RWPE2 (cell line): Measurements from ENCODE around the gene TEX261.

ENCODE experiments used
- ATAC-seq: fragments of 200-7000 bp; cut with Tn5 transposase; 3 replicates; pipeline ENCODE4 v1.9.1; 2021; ENCODE audit warnings: low read depth
- DNase-seq: peaks from one replicate; pipeline ENCODE4 v3.0.0-alpha.2; 2020; ENCODE audit warnings: low spot score
- H3K27ac ChIP-seq: fragments of 450-650 bp; 2 replicates; pipeline ENCODE4 v1.5.1; 2017; ENCODE audit warnings: mild to moderate bottlenecking; ENCODE audit not compliant: poor library complexity, severe bottlenecking
- H3K27me3 ChIP-seq: fragments of 250-450 bp; sonication (Bioruptor Pico); 2 replicates; pipeline ENCODE4 v1.5.1; 2021; ENCODE audit warnings: mild to moderate bottlenecking, moderate library complexity; ENCODE audit not compliant: insufficient read depth, poor library complexity, severe bottlenecking
- H3K36me3 ChIP-seq: fragments of 250-450 bp; sonication (Bioruptor Pico); 2 replicates; pipeline ENCODE4 v1.5.1; 2020; ENCODE audit warnings: low read depth, mild to moderate bottlenecking, moderate library complexity
- H3K4me1 ChIP-seq: fragments of 250-450 bp; sonication (Bioruptor Pico); 2 replicates; pipeline ENCODE4 v1.5.1; 2021; ENCODE audit warnings: mild to moderate bottlenecking, moderate library complexity; ENCODE audit not compliant: insufficient read depth, poor library complexity, severe bottlenecking
- H3K4me3 ChIP-seq: fragments of 250-450 bp; sonication (Bioruptor Pico); 2 replicates; pipeline ENCODE4 v1.5.1; 2021; ENCODE audit warnings: mild to moderate bottlenecking, moderate library complexity; ENCODE audit not compliant: severe bottlenecking
- H3K9me3 ChIP-seq: fragments of 250-450 bp; sonication (Bioruptor Pico); 2 replicates; pipeline ENCODE4 v1.5.1; 2021; ENCODE audit warnings: mild to moderate bottlenecking, moderate library complexity; ENCODE audit not compliant: severe bottlenecking
- TF ChIP-seq, protein P1 (sequence below): fragments of 450-650 bp; IDR thresholded peaks from one replicate; pipeline ENCODE4 v1.5.1; 2017; ENCODE audit warnings: mild to moderate bottlenecking, moderate library complexity; ENCODE audit not compliant: poor library complexity, severe bottlenecking

TEX261 gene

DNA sequence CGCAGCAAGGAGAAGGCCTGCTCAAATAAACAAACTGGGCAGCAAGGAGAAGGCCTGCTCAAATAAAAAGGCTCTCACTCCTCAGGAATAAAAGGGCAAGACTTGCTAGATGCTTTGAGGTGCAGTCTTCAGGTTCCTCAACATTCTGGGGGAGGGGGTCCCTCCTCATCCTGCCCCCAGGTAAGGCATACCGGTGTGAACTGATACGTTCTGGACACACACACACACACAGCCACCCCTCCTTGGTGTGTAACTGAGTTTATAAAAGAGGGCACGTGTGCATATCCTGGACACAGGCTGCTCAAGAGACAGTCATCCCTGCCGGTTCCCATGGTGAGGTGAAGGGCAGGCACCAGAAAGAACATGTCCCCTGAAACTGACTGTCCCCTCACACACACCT is 4.5 kb downstream of the TEX261 start:
- peaks cover 55% of the 10 kb centered on the region for H3K36me3 ChIP-seq
- no peaks in the 10 kb centered on the region for H3K9me3 ChIP-seq
- TF ChIP-seq, protein P1, sequence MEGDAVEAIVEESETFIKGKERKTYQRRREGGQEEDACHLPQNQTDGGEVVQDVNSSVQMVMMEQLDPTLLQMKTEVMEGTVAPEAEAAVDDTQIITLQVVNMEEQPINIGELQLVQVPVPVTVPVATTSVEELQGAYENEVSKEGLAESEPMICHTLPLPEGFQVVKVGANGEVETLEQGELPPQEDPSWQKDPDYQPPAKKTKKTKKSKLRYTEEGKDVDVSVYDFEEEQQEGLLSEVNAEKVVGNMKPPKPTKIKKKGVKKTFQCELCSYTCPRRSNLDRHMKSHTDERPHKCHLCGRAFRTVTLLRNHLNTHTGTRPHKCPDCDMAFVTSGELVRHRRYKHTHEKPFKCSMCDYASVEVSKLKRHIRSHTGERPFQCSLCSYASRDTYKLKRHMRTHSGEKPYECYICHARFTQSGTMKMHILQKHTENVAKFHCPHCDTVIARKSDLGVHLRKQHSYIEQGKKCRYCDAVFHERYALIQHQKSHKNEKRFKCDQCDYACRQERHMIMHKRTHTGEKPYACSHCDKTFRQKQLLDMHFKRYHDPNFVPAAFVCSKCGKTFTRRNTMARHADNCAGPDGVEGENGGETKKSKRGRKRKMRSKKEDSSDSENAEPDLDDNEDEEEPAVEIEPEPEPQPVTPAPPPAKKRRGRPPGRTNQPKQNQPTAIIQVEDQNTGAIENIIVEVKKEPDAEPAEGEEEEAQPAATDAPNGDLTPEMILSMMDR, result no peak
- no peak for ATAC-seq
- no peak overlapping the region for H3K4me3 ChIP-seq
- peaks cover 7% of the 10 kb centered on the region for H3K4me1 ChIP-seq
- H3K27me3 ChIP-seq, result no peaks in the 10 kb centered on the region
- H3K27ac ChIP-seq, result no peak overlapping the region
- no peak for DNase-seq

DNA sequence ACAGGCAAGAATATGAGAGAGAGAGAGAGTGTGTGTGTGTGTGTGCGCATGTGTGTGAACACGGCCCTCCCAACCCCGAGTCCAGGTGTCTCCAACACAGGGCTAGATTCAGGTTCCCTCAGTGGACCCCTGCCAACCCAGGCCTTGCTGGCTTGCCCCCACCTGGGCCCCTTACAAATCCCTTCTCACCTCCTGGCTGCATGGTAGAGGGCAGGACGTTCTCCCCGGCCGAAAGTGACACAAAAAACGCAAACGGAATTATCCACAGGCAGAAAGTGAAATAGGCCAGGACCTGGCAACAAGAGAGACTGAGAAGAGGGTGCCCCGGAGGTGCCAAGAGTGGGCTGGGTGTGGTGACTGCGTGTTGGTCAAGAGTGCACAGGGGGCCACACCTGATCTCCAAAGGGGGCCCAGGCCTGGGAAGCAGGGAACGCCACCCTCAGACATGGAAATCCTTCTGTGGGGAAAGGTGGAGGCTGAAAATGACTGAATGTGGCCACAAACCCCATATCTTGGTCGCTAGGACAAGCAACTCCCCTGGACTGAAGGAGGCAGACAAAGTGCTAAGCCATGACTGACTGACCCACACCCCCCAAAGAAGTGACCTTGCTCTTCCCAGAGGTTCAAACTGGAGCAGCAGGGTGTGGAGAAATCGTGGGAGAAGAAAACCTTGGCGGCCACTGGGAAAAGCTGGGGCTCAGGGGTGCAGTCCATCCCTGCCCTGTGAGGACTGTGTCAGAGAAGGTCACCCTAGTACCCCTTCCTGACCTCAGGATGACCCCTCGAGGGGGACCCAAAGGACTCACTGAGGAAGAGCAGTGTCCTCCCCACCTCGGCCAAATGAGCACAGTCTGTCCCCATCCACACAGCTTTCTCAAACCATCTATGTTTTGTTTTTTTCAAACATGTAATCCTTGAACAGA is 5.7 kb downstream of the TEX261 start:
- TF ChIP-seq, protein P1, result no peak
- no peaks in the 10 kb centered on the region for H3K9me3 ChIP-seq
- no peak overlapping the region for H3K27ac ChIP-seq
- no peaks in the 10 kb centered on the region for H3K27me3 ChIP-seq
- H3K36me3 ChIP-seq, result peaks cover 55% of the 10 kb centered on the region
- ATAC-seq (no peak), DNase-seq (no peak)
- H3K4me3 ChIP-seq, result no peak overlapping the region
- H3K4me1 ChIP-seq, result peaks cover 7% of the 10 kb centered on the region

DNA sequence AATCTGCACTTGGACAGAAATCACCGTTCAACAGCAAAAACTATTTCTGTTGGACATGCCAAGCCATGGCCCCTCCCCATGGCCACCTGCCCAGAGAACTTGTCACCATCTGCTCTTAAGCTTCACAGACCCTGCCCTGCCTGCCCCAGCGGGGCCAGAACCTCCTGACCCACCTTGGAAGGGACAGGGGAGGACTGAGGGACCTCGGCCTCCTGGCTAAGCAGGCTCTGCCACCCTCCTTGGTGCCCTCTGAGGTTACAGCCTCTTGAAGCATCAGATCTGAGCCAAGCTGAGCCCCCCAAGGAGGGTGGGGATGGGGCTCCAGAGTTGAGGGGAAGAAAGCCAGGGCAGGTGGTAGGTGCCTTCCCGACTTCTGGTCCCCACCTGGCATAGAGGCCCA is 6.5 kb downstream of the TEX261 start:
- peaks cover 2% of the 10 kb centered on the region for H3K4me1 ChIP-seq
- ATAC-seq, result no peak
- no peaks in the 10 kb centered on the region for H3K27me3 ChIP-seq
- peaks cover 53% of the 10 kb centered on the region for H3K36me3 ChIP-seq
- no peak overlapping the region for H3K4me3 ChIP-seq
- DNase-seq, result no peak
- TF ChIP-seq, protein P1, result no peak
- H3K9me3 ChIP-seq, result no peaks in the 10 kb centered on the region
- H3K27ac ChIP-seq, result no peak overlapping the region

DNA sequence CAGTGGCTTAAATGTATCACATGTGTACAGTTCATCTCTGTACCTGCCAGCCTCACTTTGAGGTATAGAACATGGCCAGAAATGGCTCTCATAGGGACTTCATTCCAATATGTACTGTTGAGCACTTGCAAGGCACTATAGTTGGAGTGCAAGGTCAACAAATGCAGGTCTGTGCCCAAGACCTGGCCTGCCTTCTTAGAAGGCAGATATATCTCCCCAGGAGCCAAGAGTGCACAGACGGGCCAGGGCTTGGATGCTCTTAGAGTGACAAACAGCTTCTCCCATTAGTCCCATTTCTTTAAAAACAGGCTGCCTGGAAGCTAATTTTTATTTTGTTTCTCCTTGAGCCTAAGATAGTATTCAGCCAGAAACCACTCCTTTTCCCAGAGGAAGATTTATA is 7.3 kb downstream of the TEX261 start:
- Histone ChIP-seq H3K9me3 (no peaks in the 10 kb centered on the region), H3K27me3 (no peaks in the 10 kb centered on the region), H3K4me1 (no peaks in the 10 kb centered on the region), H3K4me3 (no peak overlapping the region), H3K27ac (no peak overlapping the region), H3K36me3 (peaks cover 48% of the 10 kb centered on the region)
- DNase-seq (no peak), ATAC-seq (no peak)
- TF ChIP-seq, protein P1, result no peak

DNA sequence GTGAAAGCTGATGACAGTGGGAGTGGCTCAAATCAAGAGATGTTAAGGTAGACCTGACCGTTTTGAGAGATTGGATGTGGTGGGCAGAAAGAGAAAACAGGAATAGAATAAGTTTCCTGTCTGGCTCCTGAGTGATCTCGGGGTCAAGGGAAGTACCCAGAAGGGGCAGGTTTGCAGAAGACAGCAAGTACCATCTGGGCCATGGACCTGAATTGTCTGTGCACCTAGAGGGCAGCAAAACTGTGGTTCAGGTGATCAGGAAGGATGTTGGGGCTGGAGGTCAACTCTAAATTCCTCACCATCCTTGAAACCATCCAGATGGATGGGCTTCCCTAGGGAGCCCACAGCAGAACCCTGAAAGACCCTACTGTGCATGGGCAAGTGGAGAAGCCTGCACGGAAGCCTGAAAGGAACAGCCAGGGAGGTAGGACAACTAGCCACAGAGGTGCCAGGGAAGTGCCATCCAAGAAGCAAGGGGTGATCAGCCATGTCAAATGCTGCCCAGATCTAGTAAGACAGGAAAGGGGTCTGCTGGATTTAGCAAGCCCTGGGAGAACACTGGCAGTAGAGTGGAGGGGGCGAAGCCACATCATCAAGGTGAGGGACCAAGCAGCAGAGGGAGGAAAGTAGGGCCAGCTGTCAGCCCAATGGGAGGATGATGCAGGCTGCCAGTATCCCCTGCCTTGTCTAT is 8.0 kb downstream of the TEX261 start:
- no peaks in the 10 kb centered on the region for H3K9me3 ChIP-seq
- no peak for DNase-seq
- H3K4me3 ChIP-seq, result no peak overlapping the region
- no peaks in the 10 kb centered on the region for H3K27me3 ChIP-seq
- peaks cover 41% of the 10 kb centered on the region for H3K36me3 ChIP-seq
- ATAC-seq, result no peak
- TF ChIP-seq, protein P1, result no peak
- H3K4me1 ChIP-seq, result no peaks in the 10 kb centered on the region
- no peak overlapping the region for H3K27ac ChIP-seq
